Measurements from ENCODE around the gene ZSCAN18.

The ZSCAN18 gene

DNA sequence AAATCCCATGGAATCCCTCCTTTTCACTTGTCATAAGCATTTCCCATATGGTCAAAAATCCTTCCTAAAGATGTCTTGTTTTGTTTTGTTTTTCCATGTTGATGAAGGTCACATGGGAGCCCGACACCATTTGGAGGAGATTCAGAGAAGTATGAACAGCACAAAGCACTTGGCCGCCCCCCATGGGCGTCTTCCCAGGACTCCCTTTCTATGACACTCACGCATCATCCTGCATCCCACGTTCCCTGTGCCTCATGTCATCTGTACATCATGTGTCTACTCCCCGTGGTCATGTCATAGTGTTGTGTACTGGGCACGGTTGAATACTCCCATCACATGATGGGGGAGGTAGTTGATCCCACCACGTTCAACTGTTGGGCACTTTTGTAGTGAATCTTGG, 62.2 kb downstream of the ZSCAN18 start:
- DNase-seq (ENCODE audit: low read depth) = no peak
- H3K4me3 ChIP-seq (ENCODE audit: low read length) = no peak overlapping the region
- TF ChIP-seq, protein P1, sequence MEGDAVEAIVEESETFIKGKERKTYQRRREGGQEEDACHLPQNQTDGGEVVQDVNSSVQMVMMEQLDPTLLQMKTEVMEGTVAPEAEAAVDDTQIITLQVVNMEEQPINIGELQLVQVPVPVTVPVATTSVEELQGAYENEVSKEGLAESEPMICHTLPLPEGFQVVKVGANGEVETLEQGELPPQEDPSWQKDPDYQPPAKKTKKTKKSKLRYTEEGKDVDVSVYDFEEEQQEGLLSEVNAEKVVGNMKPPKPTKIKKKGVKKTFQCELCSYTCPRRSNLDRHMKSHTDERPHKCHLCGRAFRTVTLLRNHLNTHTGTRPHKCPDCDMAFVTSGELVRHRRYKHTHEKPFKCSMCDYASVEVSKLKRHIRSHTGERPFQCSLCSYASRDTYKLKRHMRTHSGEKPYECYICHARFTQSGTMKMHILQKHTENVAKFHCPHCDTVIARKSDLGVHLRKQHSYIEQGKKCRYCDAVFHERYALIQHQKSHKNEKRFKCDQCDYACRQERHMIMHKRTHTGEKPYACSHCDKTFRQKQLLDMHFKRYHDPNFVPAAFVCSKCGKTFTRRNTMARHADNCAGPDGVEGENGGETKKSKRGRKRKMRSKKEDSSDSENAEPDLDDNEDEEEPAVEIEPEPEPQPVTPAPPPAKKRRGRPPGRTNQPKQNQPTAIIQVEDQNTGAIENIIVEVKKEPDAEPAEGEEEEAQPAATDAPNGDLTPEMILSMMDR (IDR thresholded peaks at IDR 0.05; ENCODE audit: insufficient read depth, low read depth, low read length, missing control alignments) = no peak

DNA sequence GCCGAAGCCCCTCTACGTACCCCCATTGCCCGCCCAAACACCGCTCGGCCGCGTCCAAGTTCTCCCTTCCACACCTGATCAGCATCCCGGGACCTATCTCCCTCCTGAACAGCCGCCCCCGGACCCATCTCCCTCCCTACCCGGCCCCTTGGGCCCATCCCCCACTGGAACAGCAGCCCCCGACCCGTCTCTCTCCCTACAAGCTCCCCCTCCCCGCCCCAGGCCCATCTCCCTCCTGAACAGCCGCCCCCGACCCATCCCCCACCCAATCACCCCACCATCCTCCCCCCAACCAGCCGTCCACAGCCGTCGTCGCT, 63.6 kb downstream of the ZSCAN18 start:
- H3K4me3 ChIP-seq (ENCODE audit: low read length) = no peak overlapping the region
- no peak for DNase-seq (ENCODE audit: low read depth)
- TF ChIP-seq, protein P1 (IDR thresholded peaks at IDR 0.05; ENCODE audit: insufficient read depth, low read depth, low read length, missing control alignments) = no peak

All from epithelial cell of esophagus (primary cell).